GM21390 (cell line): Measurements from ENCODE around the gene SPC25.
"Not testable (repeated sequence)": the region's sequence is repeated elsewhere in the genome, so short reads cannot be mapped to it uniquely, and the experiment has no call there.

ENCODE experiments used
- ATAC-seq: cut with Tn5 transposase; IDR thresholded peaks from one replicate; pipeline ENCODE4 v1.9.1; 2021; ENCODE audit not compliant: unreplicated experiment

Gene SPC25

GRCh38 chr2:168890006-168890782, at the start of gene SPC25:
Gene SPC25, minus strand, starts transcription at chr2:168890430. Its CDS starts 911 bp downstream, at chr2:168889519.
- ATAC-seq, result peak; percentile 100

DNA sequence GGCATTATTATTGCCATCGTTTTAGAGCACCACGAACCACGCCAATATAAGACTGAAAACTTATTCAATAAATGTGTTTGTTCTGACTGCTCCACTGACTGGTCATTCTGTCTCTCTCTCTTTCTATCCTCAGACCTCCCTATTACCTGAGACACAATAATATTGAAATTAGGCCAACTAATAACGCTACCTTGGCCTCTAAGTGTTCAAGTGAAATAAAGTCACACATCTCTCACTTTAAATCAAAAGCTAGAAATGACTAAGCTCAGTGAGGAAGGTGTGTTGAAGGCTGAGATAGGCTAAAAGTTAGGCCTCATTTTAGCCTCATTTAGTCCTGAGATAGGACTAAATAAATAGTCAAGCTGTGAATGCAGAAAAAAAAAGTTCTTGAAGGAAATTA, 49.7 kb upstream of the SPC25 start:
- peak; percentile 76 for ATAC-seq

GRCh38 chr2:168939061-168939460, 48.8 kb upstream of the SPC25 start:
- ATAC-seq, result no peak

DNA sequence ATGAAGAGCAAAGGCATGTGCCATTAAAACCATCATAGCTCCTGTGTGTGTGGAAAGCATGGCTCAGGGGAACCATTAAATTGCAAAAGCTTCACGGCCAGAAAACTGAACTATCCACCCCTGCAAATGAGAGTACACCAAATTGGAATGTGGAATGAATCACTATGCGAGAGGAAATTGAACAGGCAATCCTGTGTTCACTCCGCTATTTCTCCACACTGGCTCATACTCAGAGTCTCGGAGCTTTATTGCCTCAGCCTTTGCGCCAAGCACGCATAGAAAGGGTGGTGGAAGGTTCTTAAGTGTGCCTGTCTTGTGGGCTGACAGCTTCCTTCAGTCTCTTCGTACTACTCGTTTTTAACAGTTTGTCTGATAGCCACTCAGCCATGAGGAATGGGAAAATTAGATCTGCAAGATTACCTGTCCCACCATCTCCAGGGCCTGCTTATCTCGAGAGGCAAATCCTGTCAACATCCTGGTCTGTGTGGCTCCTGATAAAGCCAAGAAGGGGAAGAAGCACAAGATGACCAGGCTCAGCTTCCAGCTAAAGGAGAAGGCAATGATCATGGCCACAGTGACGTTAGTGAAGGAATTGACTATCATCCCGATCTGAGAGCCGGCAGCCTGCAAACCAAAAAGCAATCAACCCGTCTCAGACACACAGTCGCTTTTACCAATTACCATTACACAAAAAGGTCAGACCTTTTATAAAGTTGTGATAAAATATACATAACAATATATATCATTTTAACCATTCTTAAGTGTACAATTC, 45.8 kb upstream of the SPC25 start:
- ATAC-seq, result no peak

DNA sequence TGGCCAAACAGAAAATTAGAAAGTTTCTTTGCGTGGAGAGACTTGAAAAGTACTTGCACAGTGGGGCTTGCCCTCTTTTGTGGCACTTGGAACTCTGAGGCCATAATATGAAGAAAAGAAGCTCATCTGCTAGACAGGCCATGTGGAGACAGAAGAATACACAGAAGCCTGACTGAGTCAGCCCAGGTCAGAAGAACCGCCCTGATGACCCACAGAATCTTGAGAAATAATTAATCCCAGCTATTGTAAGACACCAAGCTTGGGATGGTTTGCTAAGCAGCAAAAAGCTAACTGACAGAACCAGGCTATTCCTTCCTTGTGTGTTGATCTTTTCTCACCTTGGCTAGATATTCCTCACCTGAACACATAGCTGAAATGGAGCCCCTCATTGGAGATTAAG, 44.6 kb upstream of the SPC25 start:
- no peak for ATAC-seq

DNA sequence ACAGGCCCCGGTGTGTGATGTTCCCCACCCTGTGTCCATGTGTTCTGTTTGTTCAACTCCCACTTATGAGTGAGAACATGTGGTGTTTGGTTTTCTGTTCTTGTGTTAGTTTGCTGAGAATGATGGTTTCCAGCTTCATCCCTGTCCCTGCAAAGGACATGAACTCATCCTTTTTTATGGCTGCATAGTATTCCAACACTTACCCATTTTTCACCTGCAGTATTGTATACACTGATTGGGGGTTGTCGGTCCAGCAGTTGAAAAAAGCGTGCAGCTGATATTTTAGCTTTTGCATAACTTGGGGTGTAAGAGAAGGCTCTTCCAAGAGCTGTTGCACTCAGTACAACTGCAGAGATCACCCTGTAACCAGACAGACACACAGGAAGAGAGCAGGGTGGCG, 41.9 kb upstream of the SPC25 start:
- not testable (repeated sequence) for ATAC-seq

GRCh38 chr2:168930242-168930641, 40.0 kb upstream of the SPC25 start:
- ATAC-seq, result no peak

GRCh38 chr2:168929031-168929430, 38.8 kb upstream of the SPC25 start:
- no peak for ATAC-seq

DNA sequence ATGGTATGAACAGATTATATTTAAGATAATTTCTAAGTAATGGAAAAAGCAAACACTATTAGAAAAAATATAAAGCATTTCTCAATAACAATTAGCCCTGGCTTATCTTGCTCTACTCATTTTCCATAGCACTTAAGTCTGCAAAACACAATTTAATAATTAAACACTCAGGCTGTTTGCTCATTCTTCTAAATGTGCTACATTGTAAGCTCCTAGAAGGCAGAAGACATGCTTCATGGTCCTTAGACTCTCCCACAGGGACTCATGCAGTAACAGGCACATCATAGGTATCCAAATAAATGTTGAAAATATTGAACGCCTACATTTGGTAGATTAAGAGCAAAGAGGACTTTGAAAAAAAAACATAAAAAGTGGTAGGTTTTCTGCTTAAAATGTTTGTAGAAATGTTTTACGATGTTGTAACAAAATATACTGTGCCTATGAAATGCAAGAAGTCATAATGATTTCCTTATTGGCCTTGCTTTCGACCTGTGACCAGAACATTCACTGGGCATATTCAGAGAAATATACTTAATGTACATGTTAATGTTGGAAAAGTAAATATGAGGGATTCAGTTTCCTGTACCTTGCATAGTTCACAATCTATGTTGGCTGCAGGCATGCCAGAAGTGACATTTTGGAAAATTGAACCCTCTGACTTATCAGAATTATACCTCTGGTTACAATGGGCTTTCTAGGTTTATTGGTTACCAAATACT, 38.0 kb upstream of the SPC25 start:
- ATAC-seq, result no peak

DNA sequence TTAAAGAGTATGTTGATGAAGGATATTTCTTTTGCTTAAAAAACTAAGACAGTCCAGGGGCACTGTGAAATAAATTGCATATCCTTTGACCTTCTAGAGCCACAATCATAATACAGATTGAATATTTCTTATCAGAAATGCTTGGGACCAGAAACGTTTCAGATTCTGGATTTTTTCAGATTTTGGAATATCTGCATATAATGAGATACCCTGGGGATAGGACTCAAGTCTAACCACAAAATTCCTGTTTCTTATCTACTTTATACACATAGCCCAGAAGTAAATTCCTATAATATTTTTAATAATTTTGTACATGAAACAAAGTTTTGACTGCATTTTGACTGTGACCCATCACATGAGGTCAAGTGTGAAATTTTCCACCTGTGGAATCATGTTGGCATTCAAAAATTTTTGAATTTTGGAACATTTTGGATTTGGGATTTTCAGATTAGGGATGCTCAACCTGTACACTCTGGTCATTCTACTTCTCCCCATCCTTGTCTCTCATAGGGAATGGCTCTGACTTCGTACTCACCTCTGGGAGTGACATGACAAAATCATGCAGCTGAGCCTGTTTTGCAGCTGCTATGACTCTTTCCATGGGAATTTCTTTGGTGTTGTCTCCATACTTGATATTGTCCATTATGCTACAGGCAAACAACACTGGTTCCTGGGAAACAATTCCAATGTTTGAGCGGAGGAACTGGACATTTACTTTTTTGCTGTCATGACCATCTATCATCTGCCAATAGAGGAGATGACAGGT, 36.6 kb upstream of the SPC25 start:
- ATAC-seq, result no peak

DNA sequence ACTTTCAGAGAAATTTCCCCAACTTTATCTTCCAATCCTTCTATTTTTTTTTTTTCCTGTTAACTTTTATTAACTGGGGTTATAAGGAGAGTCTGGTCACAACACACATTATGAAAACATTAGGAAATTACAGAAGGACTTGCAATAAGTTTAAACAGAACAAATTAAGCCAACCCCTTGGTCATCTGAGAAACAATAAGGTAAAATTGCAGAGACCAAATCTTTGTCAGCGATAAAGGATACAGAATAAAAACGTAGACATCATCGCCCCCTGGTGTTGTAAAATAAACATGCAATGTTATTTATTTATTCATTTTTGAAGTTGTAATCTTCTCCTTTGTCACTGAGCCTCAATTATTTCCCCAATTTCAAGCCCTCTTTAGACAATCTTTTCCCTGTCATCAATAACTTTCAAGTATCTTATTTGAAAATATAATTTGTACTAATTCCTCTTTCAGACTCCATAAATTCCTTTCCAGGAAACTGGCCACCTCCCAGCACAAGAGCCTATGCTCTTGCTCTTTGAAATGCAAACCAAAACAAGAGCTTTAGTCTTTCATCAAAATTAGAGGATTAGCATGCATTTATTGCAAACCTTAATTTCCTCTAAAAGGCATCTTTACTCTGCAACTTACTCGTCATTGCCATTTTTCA, 30.4 kb upstream of the SPC25 start:
- ATAC-seq, result no peak

GRCh38 chr2:168916331-168916675, 26.1 kb upstream of the SPC25 start:
- no peak for ATAC-seq

DNA sequence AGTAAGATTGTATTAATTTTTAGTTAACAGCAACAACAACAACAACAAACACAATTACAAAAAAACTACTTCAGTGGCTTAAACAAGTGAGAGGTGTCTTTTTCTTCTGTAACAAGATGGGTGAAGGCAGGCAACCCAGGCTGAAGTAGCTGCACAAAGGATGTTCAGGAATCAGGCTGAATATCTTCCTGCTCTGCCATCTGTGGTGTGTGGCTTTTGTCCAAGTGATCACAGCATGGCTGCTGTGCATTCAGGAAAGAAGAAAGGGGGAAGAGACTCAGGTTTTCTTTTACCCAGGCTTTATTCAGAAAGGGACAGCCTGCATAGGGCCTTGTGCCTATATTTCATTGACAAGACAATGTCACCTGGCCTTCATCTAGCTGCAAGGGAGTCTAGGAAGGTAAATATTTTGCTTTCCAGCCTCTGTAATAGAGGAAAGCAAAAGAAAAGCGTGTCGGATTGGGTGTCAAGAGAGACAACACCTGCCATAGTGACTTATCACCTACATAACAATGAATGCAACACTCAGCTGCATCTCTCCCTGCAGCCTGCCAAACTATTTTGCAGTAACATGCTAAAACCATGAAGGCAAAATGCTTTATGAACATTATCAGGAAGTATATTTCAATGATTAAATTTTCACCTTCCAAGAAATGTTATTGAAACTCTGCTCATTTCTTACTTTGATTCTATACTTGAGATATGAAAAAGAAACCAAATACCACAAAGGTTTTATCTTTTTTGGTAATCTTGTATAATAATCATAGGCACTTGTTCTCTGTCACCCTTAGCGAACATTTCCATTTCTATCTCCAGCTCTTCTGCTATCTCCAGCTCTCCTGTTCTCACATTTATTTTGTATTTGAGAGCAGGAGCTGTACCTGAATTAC, 25.5 kb upstream of the SPC25 start:
- ATAC-seq, result no peak

- ATAC-seq, result no peak
Measured at GRCh38 chr2:168913495-168913894, 23.3 kb upstream of the SPC25 start.

GRCh38 chr2:168912901-168913369, 22.7 kb upstream of the SPC25 start:
- no peak for ATAC-seq

GRCh38 chr2:168912466-168912865, 22.2 kb upstream of the SPC25 start:
- no peak for ATAC-seq

GRCh38 chr2:168910330-168910729, 20.1 kb upstream of the SPC25 start:
- no peak for ATAC-seq

DNA sequence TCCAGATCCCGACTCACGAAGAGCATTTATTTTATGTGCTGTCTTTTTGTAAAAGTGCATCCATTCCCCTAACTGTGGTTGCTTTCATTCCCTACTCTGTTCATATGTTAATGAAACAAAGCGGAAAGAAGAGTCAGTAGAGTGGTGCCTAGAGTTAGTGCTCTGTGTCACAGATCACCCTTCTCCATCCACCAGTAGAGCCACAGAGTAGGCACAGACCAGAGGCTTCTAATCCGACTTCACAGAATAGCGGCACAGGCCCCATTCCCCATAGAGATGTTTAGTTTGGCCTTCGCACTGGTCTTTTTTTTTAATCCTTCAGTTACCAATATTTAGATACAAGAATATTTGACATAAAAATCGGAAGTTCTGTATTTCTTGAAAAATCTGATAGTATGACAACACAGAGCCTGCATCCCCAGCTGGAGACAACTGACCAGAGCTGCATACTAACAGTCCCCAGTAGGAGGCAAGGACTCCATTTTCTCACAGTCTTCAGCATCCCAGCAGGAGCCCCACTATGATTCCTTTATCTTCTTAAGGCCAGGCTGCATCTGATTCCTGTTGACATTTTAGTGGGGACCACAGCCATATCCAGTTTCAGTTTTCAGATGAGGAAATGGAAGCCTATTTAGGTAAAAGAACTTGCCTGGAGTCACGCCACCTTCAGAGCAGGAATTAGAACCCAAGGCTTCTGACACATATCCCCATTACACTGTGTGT, 17.9 kb upstream of the SPC25 start:
- no peak for ATAC-seq

DNA sequence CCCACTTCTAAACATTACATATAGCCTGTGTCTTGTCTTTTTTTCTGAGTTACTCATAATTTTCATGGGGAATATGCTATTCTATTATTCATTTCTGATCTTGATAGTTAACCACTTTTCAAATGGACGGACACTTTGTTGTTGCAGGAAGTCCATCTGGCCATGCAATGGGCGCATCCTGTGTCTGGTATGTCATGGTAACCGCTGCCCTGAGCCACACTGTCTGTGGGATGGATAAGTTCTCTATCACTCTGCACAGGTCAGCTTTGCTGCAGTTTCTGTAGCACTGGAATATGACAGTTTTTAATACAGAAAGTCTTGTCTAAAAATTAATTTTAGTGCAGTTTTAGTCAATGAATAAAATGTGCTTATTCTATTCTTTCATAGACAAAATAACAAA, 14.1 kb upstream of the SPC25 start:
- ATAC-seq, result no peak
